HepG2 (cell line): Measurements from ENCODE around the gene ZNF625. TPM values are rescaled to one million over a fixed set of nuclear protein-coding genes. Genes with fewer than 3 reads are reported as not detected.

ENCODE experiments used
- ATAC-seq: fragments of 200-7000 bp; cut with Tn5 transposase; 3 replicates; pipeline ENCODE4 v1.9.1; 2020; ENCODE audit warnings: mild to moderate bottlenecking, moderate library complexity
- BruUV-seq: library from RNA; stranded (reverse); fragments of 400-500 nt; replicated peaks from 2 replicates; lab custom pipeline; 2021; lab: Mats Ljungman, UMichigan
- CTCF ChIA-PET: fragments of 300-600 bp; formaldehyde crosslinking; extraction: SDS; loops from one replicate; lab custom pipeline; 2021; ENCODE audit warnings: low total read pairs, inconsistent platforms, low intra/inter-chr PET ratio; lab: Yijun Ruan, JAX
- POLR2A ChIA-PET: fragments of 350-600 bp; sonication (Branson Sonifier 250); formaldehyde crosslinking; loops from one replicate; lab custom pipeline; 2020; ENCODE audit warnings: antibody characterized with exemption, inconsistent platforms; lab: Yijun Ruan, JAX
- DNase-seq: peaks from one replicate; pipeline ENCODE4 v3.0.0-alpha.2; 2015; ENCODE audit warnings: low spot score
- FAIRE-seq: peaks from 3 replicates; lab custom pipeline; 2011; peaks lifted over from hg19 to GRCh38; lab: Jason Lieb, UNC
- H2AFZ ChIP-seq: one replicate; pipeline ENCODE4 v1.6.1; 2011; ENCODE audit warnings: low read length, inconsistent platforms
- H3K27ac ChIP-seq: fragments of 300-600 bp; 3 replicates; pipeline ENCODE4 v1.8.0; 2011; ENCODE audit warnings: mixed run types, mild to moderate bottlenecking, mixed read lengths, low read length, inconsistent platforms; ENCODE audit not compliant: insufficient read depth; ENCODE audit errors: extremely low read length
- H3K27me3 ChIP-seq, 2 experiments: fragments of 200-600 bp in 1 of 2; 2 replicates in 1 of 2; 3 replicates in 1 of 2; pipeline versions ENCODE4 v1.6.0 to v1.8.0; 2011; ENCODE audit warnings: low read length in 2 of 2, mild to moderate bottlenecking in 2 of 2, moderate library complexity in 2 of 2, inconsistent platforms in 1 of 2; ENCODE audit not compliant: insufficient read depth in 2 of 2, control insufficient read depth in 1 of 2
- H3K36me3 ChIP-seq, 2 experiments: fragments of 200-600 bp in 1 of 2; replicated peaks in 1 of 2; 2 replicates in 1 of 2; 3 replicates in 1 of 2; pipeline versions ENCODE4 v1.5.1 to v1.8.0; 2011; ENCODE audit warnings: low read length in 2 of 2, inconsistent platforms in 1 of 2; ENCODE audit not compliant: insufficient read depth in 2 of 2, control insufficient read depth in 1 of 2
- H3K4me1 ChIP-seq: 2 replicates; pipeline ENCODE4 v1.5.1; 2012; ENCODE audit warnings: low read length, inconsistent platforms; ENCODE audit not compliant: insufficient read depth
- H3K4me2 ChIP-seq: 2 replicates; pipeline ENCODE4 v1.6.0; 2011; ENCODE audit warnings: low read depth, low read length, inconsistent platforms
- H3K4me3 ChIP-seq, 3 experiments: fragments of 200-600 bp in 1 of 3; sonication (generic), shearing (Covaris generic) in 1 of 3; replicated peaks in 1 of 3; 2 replicates each; pipeline ENCODE4 v1.5.1; 2011 to 2016; ENCODE audit warnings: low read length in 3 of 3, inconsistent platforms in 2 of 3, low read depth in 2 of 3, mild to moderate bottlenecking in 2 of 3, control low read depth in 1 of 3, mixed read lengths in 1 of 3; ENCODE audit not compliant: insufficient read depth in 1 of 3
- H3K79me2 ChIP-seq: one replicate; pipeline ENCODE4 v1.6.1; 2011; ENCODE audit warnings: low read length, inconsistent platforms; ENCODE audit not compliant: insufficient read depth
- H3K9ac ChIP-seq: 2 replicates; pipeline ENCODE4 v1.6.0; 2011; ENCODE audit warnings: mild to moderate bottlenecking, low read depth, low read length, inconsistent platforms; ENCODE audit not compliant: insufficient read depth
- H3K9me3 ChIP-seq: 2 replicates; pipeline ENCODE4 v1.5.1; 2012; ENCODE audit warnings: mild to moderate bottlenecking, low read length
- H4K20me1 ChIP-seq: 2 replicates; pipeline ENCODE4 v1.6.0; 2011; ENCODE audit warnings: inconsistent platforms, mild to moderate bottlenecking, low read length, moderate library complexity; ENCODE audit not compliant: insufficient read depth
- ATF7 ChIP-seq, 2 experiments: fragments of 450-650 bp in 1 of 2; sonication (generic) in 1 of 2; formaldehyde crosslinking in 1 of 2; IDR thresholded peaks; 2 replicates each; pipeline versions ENCODE4 v1.4.0 to v1.6.1; 2016 to 2020; ENCODE audit warnings: antibody characterized with exemption in 1 of 2, mild to moderate bottlenecking in 1 of 2, missing genetic modification reagents in 1 of 2
- MXD4 ChIP-seq: IDR thresholded peaks from 2 replicates; pipeline ENCODE4 v1.6.1; 2016; ENCODE audit warnings: mild to moderate bottlenecking, missing biosample characterization, missing genetic modification reagents
- MYC ChIP-seq: sonication (generic); formaldehyde crosslinking; IDR thresholded peaks from 2 replicates; pipeline ENCODE4 v1.9.0; 2021; ENCODE audit warnings: missing genetic modification reagents, borderline replicate concordance
- SNAI1 ChIP-seq: sonication (generic); formaldehyde crosslinking; IDR thresholded peaks from 2 replicates; pipeline ENCODE4 v1.5.0; 2020; ENCODE audit warnings: mild to moderate bottlenecking, missing genetic modification reagents, borderline replicate concordance
- TCF12 ChIP-seq, 2 experiments: fragments of 450-650 bp in 1 of 2; sonication (generic) in 1 of 2; formaldehyde crosslinking in 1 of 2; IDR thresholded peaks; 2 replicates each; pipeline versions ENCODE4 v1.6.1 to v1.8.0; 2017 to 2022; ENCODE audit warnings: antibody characterized with exemption in 1 of 2, mild to moderate bottlenecking in 1 of 2, missing genetic modification reagents in 1 of 2, moderate library complexity in 1 of 2
- ZNF543 ChIP-seq: sonication (generic); formaldehyde crosslinking; IDR thresholded peaks from 2 replicates; pipeline ENCODE4 v1.4.0; 2020; ENCODE audit warnings: mild to moderate bottlenecking, missing genetic modification reagents
- ZNF816 ChIP-seq: sonication (generic); formaldehyde crosslinking; IDR thresholded peaks from 2 replicates; pipeline ENCODE4 v1.8.0; 2022; ENCODE audit warnings: missing genetic modification reagents, mild to moderate bottlenecking, borderline replicate concordance
- WGBS: methylation state at CpG from one replicate; pipeline ENCODE4 v1.1.6; 2017; ENCODE audit warnings: low lambda C conversion rate; 5-methylcytosine and 5-hydroxymethylcytosine counted together
- in situ Hi-C: cut with HindIII; loops from 2 replicates; pipeline ENCODE4 v1.10.0; 2017; ENCODE audit warnings: low pct_unique_long_range_greater_than_20kb; ENCODE audit not compliant: extremely low pct_ligation_motif_present
- intact Hi-C: fragments of 100-400 bp; cut with micrococcal nuclease; formaldehyde crosslinking; loops from one replicate; pipeline ENCODE4 v1.10.0; 2022; ENCODE audit not compliant: unreplicated experiment
- polyA plus RNA-seq, 8 experiments: library from polyadenylated mRNA; depleted of rRNA in 3 of 8; stranded (reverse) in 7 of 8; unstranded in 1 of 8; fragments of >200 nt; fragmentation: Illumina TruSeq in 4 of 8; extraction: Trizol in 4 of 8; gene quantifications; 2 replicates each; pipeline versions ENCODE4 v1.2.1 to v1.2.3, GENCODE V29; 2011 to 2016; ENCODE audit warnings: low read depth in 4 of 8, missing spikeins in 1 of 8, mixed read lengths in 1 of 8; ENCODE audit not compliant: insufficient read depth in 1 of 8
- total RNA-seq, 5 experiments: library from RNA; depleted of rRNA; stranded (reverse); fragments of >200 nt; fragmentation: Illumina TruSeq; extraction: Trizol; gene quantifications; 2 replicates each; pipeline ENCODE4 v1.2.3, GENCODE V29; 2016; ENCODE audit warnings: low read depth in 1 of 5

Gene ZNF625
- total and polyA plus RNA-seq, 2 of the 13 experiments (the other 11 are each of a cell fraction or from before 2014, with no cell fraction given) = 1.7 to 12.2 TPM

GRCh38 chr19:12166626-12167025 lies 10.1 kb upstream of the ZNF625 start:
- DNase-seq = no peak
- BruUV-seq = TSS peak; percentile 4
- ChIA-PET CTCF (no interaction called here), POLR2A (no interaction called here)
- peaks cover 48% of the 10 kb centered on the region for H3K4me1 ChIP-seq
- no peaks in the 10 kb centered on the region for H4K20me1 ChIP-seq
- H3K27ac ChIP-seq = no peak overlapping the region
- FAIRE-seq = no peak
- in situ Hi-C loops = no loop called here
- no peak overlapping the region for H3K4me3 ChIP-seq
- H3K9ac ChIP-seq = no peak overlapping the region
- no peak for ATAC-seq
- TF ChIP-seq TCF12 (IDR thresholded peaks at IDR 0.05) = no peak
- TF ChIP-seq TCF12 (CRISPR knock-in tag; IDR thresholded peaks at IDR 0.05) = no peak
- H3K79me2 ChIP-seq = peaks cover 43% of the 10 kb centered on the region
- WGBS = 91% methylated on average over 1 of the region's 1 CpG
- H3K9me3 ChIP-seq = no peaks in the 10 kb centered on the region
- no peaks in the 10 kb centered on the region; a peak in 1 of 5 replicates for H3K27me3 ChIP-seq
- intact Hi-C loops = no loop called here
- no peak overlapping the region for H2AFZ ChIP-seq
- no peak overlapping the region for H3K4me2 ChIP-seq
- peaks cover 0 to 15% of the 10 kb centered on the region in 2 experiments; a peak in 3 of 5 replicates for H3K36me3 ChIP-seq

- no peak for DNase-seq
- WGBS = 3% methylated on average over 2 of the region's 2 CpGs
- BruUV-seq = TSS peak; percentile 54
- Histone ChIP-seq H4K20me1 (no peaks in the 10 kb centered on the region), H3K4me3 (peak overlapping the region; percentile 72 to 92 (median 90)), H3K4me2 (peak overlapping the region; percentile 82), H3K9me3 (no peaks in the 10 kb centered on the region), H2AFZ (no peak overlapping the region), H3K36me3 (peaks cover 0 to under 1% of the 10 kb centered on the region in 2 experiments; a peak in 1 of 5 replicates), H3K4me1 (peaks cover 60% of the 10 kb centered on the region), H3K79me2 (peaks cover 43% of the 10 kb centered on the region), H3K27ac (peak overlapping the region; percentile 94), H3K9ac (peak overlapping the region; percentile 96), H3K27me3 (no peaks in the 10 kb centered on the region; a peak in 1 of 5 replicates)
- FAIRE-seq = no peak
- in situ Hi-C loops (no loop called here), intact Hi-C loops (no loop called here)
- POLR2A ChIA-PET = interaction anchor here (0.9 to 1.8 kb wide), 5 partner anchors 169 to 333 kb away, joined by 3 to 16 read pairs (median 3); partner anchors contain the start of genes ZNF442, ZNF443, ZNF563 and ZNF69
- CTCF ChIA-PET = no interaction called here
- ATAC-seq = no peak
- no peak for TF ChIP-seq SNAI1 (CRISPR knock-in tag)
- TF ChIP-seq ZNF816 (CRISPR knock-in tag) = no peak
- no peak for TF ChIP-seq MYC (CRISPR knock-in tag)
- TF ChIP-seq ATF7 (IDR thresholded peaks at IDR 0.05) = no peak
- TF ChIP-seq ATF7 (CRISPR knock-in tag; IDR thresholded peaks at IDR 0.05) = no peak
- no peak for TF ChIP-seq ZNF543 (CRISPR knock-in tag)
- no peak for TF ChIP-seq MXD4
These were observed 7.3 kb upstream of the ZNF625 start for GRCh38 chr19:12163826-12164225.
